ENCODE data around the gene REV3L.
"Not testable (repeated sequence)": the region's sequence is repeated elsewhere in the genome, so short reads cannot be mapped to it uniquely, and the experiment has no call there.

- not testable (repeated sequence) for TF ChIP-seq POLR2A, CTCF (IDR thresholded peaks at IDR 0.05)
Observed at GRCh38 chr6:111255838-111256237, 227.2 kb downstream of the REV3L start.

All from adrenal gland (tissue), 5 donors.